Activated T-helper 1 cell treated with anti-CD3 and anti-CD28 coated beads, Interleukin-12 subunit alpha, Interleukin-12 subunit beta, Interleukin-2, Interleukin-4 antibody, amounts not matched to agents 30 ng/mL and 10 ng/mL and 1 ng/mL, durations not matched to agents 14 hours and 24 hours and 36 hours (primary cell): ENCODE measurements around the gene UCP2. TPM values are rescaled to one million over a fixed set of nuclear protein-coding genes. Genes with fewer than 3 reads are reported as not detected.

Source experiments
- DNase-seq: peaks from one replicate; pipeline ENCODE4 v3.0.0; 2021; ENCODE audit warnings: low spot score
- H3K27ac Mint-ChIP-seq: one replicate; pipeline ENCODE4 v1.8.0; 2021; ENCODE audit warnings: mild to moderate bottlenecking, mixed read lengths
- H3K27me3 Mint-ChIP-seq: one replicate; pipeline ENCODE4 v1.8.0; 2022; ENCODE audit warnings: mild to moderate bottlenecking, moderate library complexity, mixed read lengths; ENCODE audit not compliant: insufficient read depth
- H3K36me3 Mint-ChIP-seq: one replicate; pipeline ENCODE4 v1.8.0; 2021; ENCODE audit warnings: low read depth, mixed read lengths
- H3K4me1 Mint-ChIP-seq: one replicate; pipeline ENCODE4 v1.8.0; 2021; ENCODE audit warnings: low read depth, mixed read lengths
- H3K4me3 Mint-ChIP-seq: one replicate; pipeline ENCODE4 v1.8.0; 2021; ENCODE audit warnings: mild to moderate bottlenecking, moderate library complexity, mixed read lengths
- H3K9me3 Mint-ChIP-seq: one replicate; pipeline ENCODE4 v1.8.0; 2021; ENCODE audit warnings: mixed read lengths
- intact Hi-C: fragments of 100-400 bp; cut with micrococcal nuclease; formaldehyde crosslinking; loops from one replicate; pipeline ENCODE4 v1.15.1; 2024
- total RNA-seq: library from RNA; stranded (reverse); gene quantifications from 2 replicates; pipeline ENCODE4 v1.2.3, GENCODE V29; 2022

UCP2 gene
- total RNA-seq, 1 donor from 2014 or later: 821 TPM

DNA sequence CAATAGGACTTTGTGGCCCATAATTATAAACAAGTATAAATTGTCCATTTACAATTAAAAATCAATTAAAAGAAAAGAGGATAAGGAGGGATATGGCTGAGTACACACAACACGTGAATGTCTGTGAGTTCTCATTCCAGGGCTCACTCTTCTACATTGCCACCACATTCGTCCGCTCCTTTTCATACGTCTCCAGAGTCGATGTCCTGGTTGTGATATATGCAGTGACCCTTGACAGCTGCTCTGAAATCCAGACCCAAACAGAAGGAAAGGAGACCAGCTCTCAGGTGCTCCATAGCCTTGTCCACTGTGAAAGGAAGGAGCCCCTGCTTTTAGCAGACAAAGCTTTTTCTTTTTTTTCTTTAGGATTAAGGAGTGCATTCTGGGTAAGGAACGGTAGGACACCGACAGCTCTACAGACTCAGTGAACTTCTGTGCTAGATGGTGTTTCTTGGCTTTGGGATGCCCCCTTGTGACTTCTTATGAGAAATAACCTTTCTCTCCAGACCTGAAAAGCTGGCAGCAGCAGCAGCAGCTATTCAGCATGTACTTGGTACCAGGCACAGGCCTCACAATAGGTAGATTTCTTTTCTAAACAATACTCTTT lies 51.5 kb downstream of the UCP2 start:
- DNase-seq: no peak
- H3K4me1 Mint-ChIP-seq: no peaks in the 10 kb centered on the region
- peaks cover 11% of the 10 kb centered on the region for H3K36me3 Mint-ChIP-seq
- H3K4me3 Mint-ChIP-seq: no peak overlapping the region
- no peaks in the 10 kb centered on the region for H3K9me3 Mint-ChIP-seq
- H3K27ac Mint-ChIP-seq: no peak overlapping the region
- intact Hi-C loops: loop anchor here (1.0 kb wide), 1 partner anchor 306 kb away; no protein-coding TSS in a partner anchor
- no peaks in the 10 kb centered on the region for H3K27me3 Mint-ChIP-seq

DNA sequence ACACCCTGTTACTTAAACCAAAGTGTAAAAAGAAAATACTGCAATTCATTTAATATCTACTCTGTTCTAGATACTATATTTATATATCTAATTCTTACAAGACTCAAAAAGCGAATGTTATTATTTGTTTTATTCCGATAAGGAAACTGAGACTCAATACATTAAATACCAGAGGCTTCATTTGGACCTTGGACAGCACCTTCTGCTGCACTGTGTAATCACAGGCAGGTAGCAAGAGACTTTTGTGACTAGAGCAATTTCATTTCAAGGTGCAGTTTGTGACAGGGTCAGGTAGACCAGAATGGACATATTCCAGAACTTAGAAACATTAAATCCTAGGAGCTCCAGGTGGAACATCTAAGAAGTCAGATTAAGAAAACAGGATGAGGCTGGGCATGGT lies 53.3 kb downstream of the UCP2 start:
- Mint-ChIP-seq H3K4me1 (no peaks in the 10 kb centered on the region), H3K27me3 (no peaks in the 10 kb centered on the region), H3K36me3 (peaks cover 13% of the 10 kb centered on the region), H3K4me3 (no peak overlapping the region), H3K27ac (no peak overlapping the region), H3K9me3 (no peaks in the 10 kb centered on the region)
- DNase-seq: no peak
- intact Hi-C loops: no loop called here

Other genes starting within 250 kb of the UCP2 start
- 81.9 and 88.0 TPM in 2 replicates for gene RAB6A, start 221.8 kb downstream of the UCP2 start, total RNA-seq
- gene MRPL48, start 195.0 kb downstream of the UCP2 start, total RNA-seq: 55.0 and 56.3 TPM in 2 replicates
- 99.1 and 102 TPM in 2 replicates for gene COA4, start 106.0 kb downstream of the UCP2 start, total RNA-seq
- 22.4 and 25.0 TPM in 2 replicates for gene PAAF1, start 105.8 kb downstream of the UCP2 start, total RNA-seq
- gene DNAJB13, start 31.8 kb downstream of the UCP2 start, total RNA-seq: 0.29 and 0.64 TPM in 2 replicates
- gene UCP3, start 26.2 kb upstream of the UCP2 start, total RNA-seq: 4.1 and 4.8 TPM in 2 replicates
- gene C2CD3, start 188.2 kb upstream of the UCP2 start, total RNA-seq: 46.5 and 49.5 TPM in 2 replicates
- 64.8 and 68.1 TPM in 2 replicates for gene PPME1, start 188.4 kb upstream of the UCP2 start, total RNA-seq